EH (cell line): ENCODE data around the gene ZP1.
"Not testable (repeated sequence)": the region's sequence is repeated elsewhere in the genome, so short reads cannot be mapped to it uniquely, and the experiment has no call there.

Source experiments
- DNase-seq: peaks from one replicate; pipeline ENCODE4 v3.0.0-alpha.2; 2015; ENCODE audit warnings: low read depth

The ZP1 gene

GRCh38 chr11:60866911-60867870, at the start of gene ZP1:
Gene ZP1 (plus strand): TSS chr11:60867542. CDS start chr11:60867562, 20 bp downstream.
- no peak for DNase-seq

- DNase-seq: no peak
These were observed 49.3 kb upstream of the ZP1 start for GRCh38 chr11:60818057-60818456.

- no peak for DNase-seq
These were observed 45.3 kb upstream of the ZP1 start for GRCh38 chr11:60821827-60822599.

GRCh38 chr11:60823745-60824306, 43.5 kb upstream of the ZP1 start:
- DNase-seq: not testable (repeated sequence)

GRCh38 chr11:60825118-60825517, 42.2 kb upstream of the ZP1 start:
- DNase-seq: no peak

- DNase-seq: no peak
These were observed 41.6 kb upstream of the ZP1 start for GRCh38 chr11:60825790-60826189.

- no peak for DNase-seq
These were observed 36.7 kb upstream of the ZP1 start for GRCh38 chr11:60830478-60831142.

GRCh38 chr11:60831143-60831500, 36.2 kb upstream of the ZP1 start:
- DNase-seq: peak; percentile 76

GRCh38 chr11:60831501-60832079, 35.8 kb upstream of the ZP1 start:
- peak; percentile 53 for DNase-seq

- no peak for DNase-seq
These were observed 32.4 kb upstream of the ZP1 start for GRCh38 chr11:60834742-60835533.

- DNase-seq: peak; percentile 8
These were observed 31.9 kb upstream of the ZP1 start for GRCh38 chr11:60835534-60835846.

- no peak for DNase-seq
These were observed 30.4 kb upstream of the ZP1 start for GRCh38 chr11:60836866-60837515.

- DNase-seq: peak; percentile 38
These were observed 29.2 kb upstream of the ZP1 start for GRCh38 chr11:60838132-60838531.

- DNase-seq: peak; percentile 96
These were observed 26.6 kb upstream of the ZP1 start for GRCh38 chr11:60840470-60841430.

GRCh38 chr11:60841797-60842667, 25.3 kb upstream of the ZP1 start, which contains the start of gene CCDC86:
Gene CCDC86 (plus strand): TSS chr11:60842113. CDS start chr11:60842125, 12 bp downstream.
- peak; percentile 94 for DNase-seq

GRCh38 chr11:60842668-60843600, 24.4 kb upstream of the ZP1 start:
- DNase-seq: peak; percentile 10
